ENCODE data around the gene CYP24A1.

DNA sequence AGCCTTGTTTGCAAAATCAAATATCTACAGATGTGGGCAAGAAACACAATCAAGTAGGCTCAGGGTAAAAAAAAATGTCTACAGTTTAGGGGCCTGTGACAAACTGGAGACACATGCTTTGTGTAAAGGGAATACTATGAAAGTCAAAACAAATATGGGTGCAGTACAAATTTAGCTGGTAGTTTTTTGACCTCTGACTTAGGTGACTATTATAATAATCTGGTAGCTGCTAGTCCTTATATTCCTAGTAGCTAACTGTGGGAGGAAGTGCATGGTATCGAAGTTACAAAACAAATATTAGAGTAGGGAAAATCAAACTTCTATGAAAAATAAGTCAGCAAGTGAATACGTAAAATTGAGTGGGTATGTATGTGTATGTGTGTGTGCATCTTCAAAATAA is 35.4 kb downstream of the CYP24A1 start:
- TF ChIP-seq CTCF (IDR thresholded peaks at IDR 0.05; ENCODE audit: extremely low read depth in 1 of 2, insufficient read depth in 1 of 2, low read depth in 1 of 2, low read length in 2 of 2) (no peak), POLR2A (IDR thresholded peaks at IDR 0.05; ENCODE audit: low read depth, low read length) (no peak), EZH2 (IDR thresholded peaks at IDR 0.05; ENCODE audit: borderline replicate concordance, low read depth, low read length, severe bottlenecking) (no peak), GATA2 (IDR thresholded peaks at IDR 0.05; ENCODE audit: insufficient read depth, insufficient read length, low read depth, low read length) (no peak), POLR2AphosphoS5 (IDR thresholded peaks at IDR 0.05; ENCODE audit: insufficient read depth, low read depth, low read length) (no peak)
- TF ChIP-seq, protein P1, sequence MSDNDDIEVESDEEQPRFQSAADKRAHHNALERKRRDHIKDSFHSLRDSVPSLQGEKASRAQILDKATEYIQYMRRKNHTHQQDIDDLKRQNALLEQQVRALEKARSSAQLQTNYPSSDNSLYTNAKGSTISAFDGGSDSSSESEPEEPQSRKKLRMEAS (IDR thresholded peaks at IDR 0.05; ENCODE audit: insufficient read depth, insufficient read length), result no peak
